B cell (primary cell): ENCODE measurements around the gene CDH16. TPM values are rescaled to one million over a fixed set of nuclear protein-coding genes. Genes with fewer than 3 reads are reported as not detected.

Experiments used
- ATAC-seq: fragments of 200-7000 bp; cut with Tn5 transposase; one replicate; pipeline ENCODE4 v1.10.0; 2021; ENCODE audit warnings: low read depth, mild to moderate bottlenecking, moderate number of reproducible peaks, moderate library complexity
- CTCF ChIA-PET: fragments of 350-600 bp; sonication (Branson Sonifier 250); formaldehyde crosslinking; loops from one replicate; lab custom pipeline; 2021; ENCODE audit warnings: antibody characterized with exemption, inconsistent platforms; lab: Charles Lee
- POLR2A ChIA-PET: fragments of 350-600 bp; sonication (Branson Sonifier 250); formaldehyde crosslinking; loops from one replicate; lab custom pipeline; 2021; ENCODE audit warnings: antibody characterized with exemption; lab: Charles Lee
- DNase-seq: peaks from one replicate; pipeline ENCODE4 v3.0.0; 2013
- H2AFZ ChIP-seq: 2 replicates; pipeline ENCODE4 v1.6.1; 2012; ENCODE audit warnings: mild to moderate bottlenecking, low read depth, low read length; ENCODE audit not compliant: insufficient read depth, poor library complexity, severe bottlenecking
- H3K27ac ChIP-seq, 2 donors: 1 replicate in 1 of 2; 2 replicates in 1 of 2; pipeline ENCODE4 v1.5.1; 2012 to 2013; ENCODE audit warnings: low read length in 2 of 2, mild to moderate bottlenecking in 2 of 2, moderate library complexity in 1 of 2
- H3K27me3 ChIP-seq, 4 experiments: fragments of 200-600 bp in 1 of 4; sonication (generic) in 1 of 4; replicated peaks in 1 of 4; 1 replicate in 2 of 4; 2 replicates in 2 of 4; pipeline versions ENCODE4 v1.6.1 to v1.7.0; 2013 to 2016; ENCODE audit warnings: low read length in 3 of 4, mild to moderate bottlenecking in 2 of 4, mixed read lengths in 1 of 4, moderate library complexity in 1 of 4; ENCODE audit not compliant: insufficient read depth in 4 of 4, control insufficient read depth in 3 of 4; ENCODE audit errors: control extremely low read depth in 1 of 4
- H3K36me3 ChIP-seq, 2 experiments: replicated peaks in 1 of 2; 1 replicate in 1 of 2; 2 replicates in 1 of 2; pipeline versions ENCODE4 v1.6.1 to v1.7.1; 2013; ENCODE audit warnings: low read length in 1 of 2; ENCODE audit not compliant: insufficient read depth in 2 of 2, control insufficient read depth in 1 of 2; ENCODE audit errors: control extremely low read depth in 1 of 2, extremely low read depth in 1 of 2
- H3K4me1 ChIP-seq, 2 donors: fragments of 200-600 bp in 1 of 2; sonication (generic) in 1 of 2; 1 replicate in 1 of 2; 2 replicates in 1 of 2; pipeline versions ENCODE4 v1.5.1 to v1.6.1; 2013 to 2017; ENCODE audit warnings: low read length in 2 of 2; ENCODE audit not compliant: control insufficient read depth in 2 of 2, insufficient read depth in 2 of 2
- H3K4me2 ChIP-seq: replicated peaks from 2 replicates; pipeline ENCODE3; 2012; ENCODE audit warnings: mild to moderate bottlenecking, low read depth, low read length; ENCODE audit not compliant: poor library complexity, severe bottlenecking
- H3K4me3 ChIP-seq, 5 experiments: fragments of 200-600 bp in 1 of 5; sonication (generic) in 1 of 5; 1 replicate in 3 of 5; 2 replicates in 2 of 5; pipeline versions ENCODE4 v1.5.1 to v1.7.0; 2011 to 2016; ENCODE audit warnings: low read length in 4 of 5, mild to moderate bottlenecking in 4 of 5, low read depth in 2 of 5, control low read depth in 1 of 5, moderate library complexity in 1 of 5; ENCODE audit not compliant: insufficient read depth in 1 of 5; ENCODE audit errors: control extremely low read depth in 1 of 5, extremely low read depth in 1 of 5
- H3K79me2 ChIP-seq: fragments of 200-600 bp; sonication (generic); one replicate; pipeline ENCODE4 v1.6.0; 2016; ENCODE audit warnings: low read length; ENCODE audit not compliant: control insufficient read depth, insufficient read depth
- H3K9ac ChIP-seq: fragments of 200-600 bp; sonication (generic); 2 replicates; pipeline ENCODE4 v1.6.1; 2017; ENCODE audit warnings: mild to moderate bottlenecking, low read length, moderate library complexity
- H3K9me3 ChIP-seq, 3 donors: one replicate each; pipeline versions ENCODE4 v1.6.1 to v1.7.1; 2013; ENCODE audit warnings: low read length in 2 of 3; ENCODE audit not compliant: control insufficient read depth in 2 of 3, insufficient read depth in 1 of 3; ENCODE audit errors: control extremely low read depth in 1 of 3
- H4K20me1 ChIP-seq: 2 replicates; pipeline ENCODE4 v1.6.0; 2012; ENCODE audit warnings: mild to moderate bottlenecking, low read length; ENCODE audit not compliant: insufficient read depth, control insufficient read depth, poor library complexity, severe bottlenecking
- H3K27ac Mint-ChIP-seq: one replicate; pipeline ENCODE4 v1.8.0; 2021; ENCODE audit warnings: mixed read lengths
- H3K27me3 Mint-ChIP-seq: one replicate; pipeline ENCODE4 v1.8.0; 2021; ENCODE audit warnings: mixed read lengths
- H3K4me1 Mint-ChIP-seq: one replicate; pipeline ENCODE4 v1.8.0; 2021; ENCODE audit warnings: mixed read lengths
- H3K4me3 Mint-ChIP-seq: one replicate; pipeline ENCODE4 v1.8.0; 2021; ENCODE audit warnings: mixed read lengths
- H3K9me3 Mint-ChIP-seq: one replicate; pipeline ENCODE4 v1.8.0; 2022; ENCODE audit warnings: mixed read lengths; ENCODE audit not compliant: insufficient read depth
- CTCF ChIP-seq: fragments of 200-600 bp; IDR thresholded peaks from one replicate; pipeline ENCODE4 v1.8.0; 2022; ENCODE audit warnings: antibody characterized with exemption, mild to moderate bottlenecking
- EZH2 ChIP-seq: IDR thresholded peaks from 2 replicates; pipeline ENCODE4 v1.6.1; 2012; ENCODE audit warnings: borderline replicate concordance, low read depth, mild to moderate bottlenecking, moderate library complexity, low read length; ENCODE audit not compliant: insufficient read depth, poor library complexity, severe bottlenecking
- WGBS: methylation state at CpG from one replicate; pipeline ENCODE4 v1.1.5; 2013; ENCODE audit warnings: missing lambda C conversion rate; ENCODE audit not compliant: insufficient coverage; 5-methylcytosine and 5-hydroxymethylcytosine counted together
- intact Hi-C: fragments of 100-400 bp; cut with micrococcal nuclease; formaldehyde crosslinking; loops from one replicate; pipeline ENCODE4 v1.10.0; 2022
- polyA plus RNA-seq: library from polyadenylated mRNA; depleted of rRNA; stranded (reverse); fragments of >200 nt; gene quantifications from 2 replicates; pipeline ENCODE4 v1.2.3, GENCODE V29; 2012
- total RNA-seq, 2 donors: library from RNA; stranded (reverse); fragments of 120-200 nt in 1 of 2; gene quantifications; 1 replicate in 1 of 2; 2 replicates in 1 of 2; pipeline versions ENCODE4 v1.2.3 to v1.2.4, GENCODE V29; 2013 to 2022

Gene CDH16
- total and polyA plus RNA-seq, 2 donors (not counting 1 experiment from before 2014, with no cell fraction given), result not detected

DNA sequence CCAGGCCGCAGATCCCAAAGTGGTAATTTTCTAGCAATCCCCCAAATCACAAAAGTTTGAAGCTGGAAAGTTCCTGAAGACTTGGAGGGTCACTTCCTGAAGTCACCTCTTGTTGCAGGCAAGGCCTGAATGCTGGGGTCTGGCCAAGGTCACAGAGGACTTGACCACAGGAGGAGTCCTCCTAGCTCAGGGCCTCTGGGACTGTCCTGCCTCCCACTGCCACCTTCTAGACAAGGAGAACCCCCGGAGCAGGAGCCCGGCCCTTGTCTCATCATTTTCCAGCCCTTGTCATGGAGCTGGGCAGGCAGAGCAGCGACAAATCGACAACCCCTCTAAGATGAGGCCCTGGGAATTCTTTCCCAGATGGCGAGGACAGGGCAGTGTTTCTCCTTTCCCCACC is 330 bp downstream of the CDH16 start:
- Histone ChIP-seq H2AFZ (no peak overlapping the region), H3K4me3 (no peak overlapping the region), H3K36me3 (no peaks in the 10 kb centered on the region), H4K20me1 (no peaks in the 10 kb centered on the region), H3K27me3 (peaks cover 0 to 12% (median 2%) of the 10 kb centered on the region in 4 experiments), H3K79me2 (no peaks in the 10 kb centered on the region), H3K9me3 (no peaks in the 10 kb centered on the region), H3K27ac (no peak overlapping the region), H3K4me1 (no peaks in the 10 kb centered on the region), H3K9ac (no peak overlapping the region), H3K4me2 (no peak overlapping the region)
- ATAC-seq (no peak), DNase-seq (no peak)
- Mint-ChIP-seq H3K4me1 (peaks cover 1% of the 10 kb centered on the region), H3K9me3 (no peaks in the 10 kb centered on the region), H3K27ac (no peak overlapping the region), H3K27me3 (peaks cover 19% of the 10 kb centered on the region), H3K4me3 (no peak overlapping the region)
- CTCF ChIA-PET, result interaction anchor here (1.2 kb wide), 1 partner anchor 24 kb away, joined by 3 read pairs; no protein-coding TSS in a partner anchor
- TF ChIP-seq EZH2 (no peak), CTCF (no peak)
- intact Hi-C loops, result no loop called here
- POLR2A ChIA-PET, result interaction anchor here (1.2 kb wide), 1 partner anchor 13 kb away, joined by 3 read pairs; no protein-coding TSS in a partner anchor
- 92% methylated on average over 5 of the region's 6 CpGs for WGBS

DNA sequence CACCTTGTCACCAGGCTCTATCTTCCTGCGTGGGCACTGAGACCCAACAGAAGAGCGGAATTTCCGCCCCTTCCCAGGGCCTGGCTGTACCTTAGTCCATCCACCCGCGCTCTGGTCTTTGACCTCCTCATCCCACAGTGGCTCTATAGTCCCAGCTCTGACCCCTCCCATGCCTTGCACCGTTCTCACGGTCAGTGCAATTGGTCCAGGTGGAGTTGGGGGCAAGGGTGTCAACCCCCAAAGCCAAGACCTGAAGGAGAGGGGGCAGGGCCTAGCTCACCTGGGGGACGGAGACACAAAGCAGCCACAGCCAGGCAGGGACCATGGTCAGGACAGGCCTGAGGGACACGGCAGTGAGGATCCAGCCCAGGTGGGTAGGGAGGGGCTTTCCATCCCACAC is 944 bp downstream of the CDH16 start:
- Histone ChIP-seq H3K36me3 (no peaks in the 10 kb centered on the region), H3K4me2 (no peak overlapping the region), H3K4me3 (no peak overlapping the region), H3K9ac (no peak overlapping the region), H3K27ac (no peak overlapping the region), H4K20me1 (no peaks in the 10 kb centered on the region), H3K27me3 (peaks cover 0 to 12% (median 0%) of the 10 kb centered on the region in 4 experiments), H3K9me3 (no peaks in the 10 kb centered on the region), H2AFZ (no peak overlapping the region), H3K79me2 (no peaks in the 10 kb centered on the region), H3K4me1 (no peaks in the 10 kb centered on the region)
- Mint-ChIP-seq H3K27me3 (peaks cover 15% of the 10 kb centered on the region), H3K4me3 (no peak overlapping the region), H3K27ac (no peak overlapping the region), H3K4me1 (no peaks in the 10 kb centered on the region), H3K9me3 (no peaks in the 10 kb centered on the region)
- DNase-seq (no peak), ATAC-seq (no peak)
- TF ChIP-seq EZH2 (no peak), CTCF (no peak)
- ChIA-PET CTCF (no interaction called here), POLR2A (no interaction called here)
- whole genome bisulfite sequencing, result 98% methylated on average over 5 of the region's 9 CpGs
- intact Hi-C loops, result no loop called here
